Large intestine (tissue), 3 donors: ENCODE data around the gene SMG6. TPM values are rescaled to one million over a fixed set of nuclear protein-coding genes. Genes with fewer than 3 reads are reported as not detected.
"Not testable (repeated sequence)": the region's sequence is repeated elsewhere in the genome, so short reads cannot be mapped to it uniquely, and the experiment has no call there.

ENCODE experiments used
- DNase-seq, 2 donors: peaks; one replicate each; pipeline versions ENCODE4 v3.0.0 to v3.0.0-alpha.2; 2013
- H3K27ac ChIP-seq: one replicate; pipeline ENCODE4 v1.5.1; 2013; ENCODE audit warnings: low read length
- H3K27me3 ChIP-seq: 2 replicates; pipeline ENCODE4 v1.6.1; 2013; ENCODE audit warnings: low read length; ENCODE audit not compliant: control insufficient read depth, insufficient read depth
- H3K36me3 ChIP-seq: 2 replicates; pipeline ENCODE4 v1.6.1; 2013; ENCODE audit warnings: low read length; ENCODE audit not compliant: control insufficient read depth, insufficient read depth
- H3K4me1 ChIP-seq: one replicate; pipeline ENCODE4 v1.6.1; 2013; ENCODE audit warnings: low read length; ENCODE audit not compliant: control insufficient read depth, insufficient read depth
- H3K4me3 ChIP-seq: one replicate; pipeline ENCODE4 v1.5.1; 2013; ENCODE audit warnings: low read length
- H3K9me3 ChIP-seq: one replicate; pipeline ENCODE4 v1.6.1; 2013; ENCODE audit warnings: mild to moderate bottlenecking, low read depth, low read length, moderate library complexity; ENCODE audit not compliant: control insufficient read depth
- WGBS: methylation state at CpG from one replicate; pipeline ENCODE4 v1.1.5; 2013; ENCODE audit warnings: low lambda C conversion rate; ENCODE audit not compliant: insufficient coverage; 5-methylcytosine and 5-hydroxymethylcytosine counted together
- polyA plus RNA-seq: library from polyadenylated mRNA; unstranded; fragments of 120-200 nt; gene quantifications from one replicate; pipeline ENCODE4 v1.2.1, GENCODE V29; 2013

SMG6 gene
- polyA plus RNA-seq, 1 donor: 18.0 TPM

DNA sequence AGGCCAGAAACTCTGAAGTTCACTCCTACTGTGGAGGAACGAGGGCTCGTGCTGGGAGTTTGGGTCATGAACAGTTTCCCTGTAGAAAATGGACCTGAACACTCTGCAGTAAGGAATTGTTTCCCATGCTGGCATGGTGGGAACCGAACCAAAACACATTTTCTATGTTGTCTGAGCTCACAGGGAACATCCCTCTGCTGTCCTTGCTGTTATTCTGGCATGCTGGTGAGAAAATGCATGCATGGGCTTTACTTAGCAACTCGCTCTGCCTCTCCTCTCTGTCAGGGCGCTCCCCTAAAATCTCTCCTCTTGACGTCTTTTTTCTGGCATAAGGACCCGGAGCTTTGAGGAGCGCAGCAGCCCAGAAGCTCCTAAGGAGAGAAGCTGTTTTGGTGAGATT, 283.9 kb downstream of the SMG6 start:
- Histone ChIP-seq H3K36me3 (no peaks in the 10 kb centered on the region), H3K27me3 (peaks cover 88% of the 10 kb centered on the region), H3K4me1 (peaks cover 4% of the 10 kb centered on the region), H3K4me3 (no peak overlapping the region), H3K9me3 (peaks cover 4% of the 10 kb centered on the region), H3K27ac (no peak overlapping the region)
- no peak for DNase-seq
- WGBS: 90% methylated on average over 2 of the region's 8 CpGs

DNA sequence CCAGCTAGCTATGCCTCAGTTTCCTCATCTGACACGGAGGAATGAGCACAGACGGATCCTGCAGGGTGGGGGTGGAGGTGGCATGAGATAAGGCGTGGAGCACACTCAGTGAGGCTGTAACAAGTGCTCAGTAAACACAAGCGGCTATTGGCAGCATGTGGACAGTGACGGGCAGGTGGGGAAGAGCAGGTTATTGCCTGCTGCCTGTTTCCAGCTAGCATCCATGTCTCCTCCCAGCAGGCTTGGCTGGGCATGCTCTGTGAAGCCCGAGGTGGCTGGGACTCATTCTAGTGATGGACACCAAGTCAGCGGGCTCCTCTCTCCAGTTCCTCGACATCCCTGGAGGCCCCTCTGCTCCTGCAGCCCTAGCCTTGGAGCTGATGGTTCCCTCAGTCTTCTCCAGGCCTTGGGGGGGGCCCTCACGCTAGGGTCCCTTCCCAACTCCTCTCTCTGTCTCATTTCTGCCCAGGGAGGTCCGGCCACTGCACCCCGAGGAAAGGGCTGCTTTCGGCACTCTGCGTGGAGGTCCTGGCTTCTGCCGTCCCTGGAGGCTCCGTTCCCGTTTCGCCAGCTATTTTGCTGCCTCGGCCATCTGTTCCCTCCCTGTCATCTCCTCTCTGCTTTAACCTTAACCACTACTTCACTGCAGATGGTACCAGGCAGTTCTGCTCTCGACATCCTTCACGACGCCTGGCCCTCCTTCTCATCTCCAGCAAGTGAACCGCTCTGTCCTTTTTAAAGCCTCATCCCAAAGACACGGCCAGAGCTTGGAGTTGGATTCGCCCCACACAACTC, 284.7 kb downstream of the SMG6 start:
- no peak for DNase-seq
- peaks cover 4% of the 10 kb centered on the region for H3K9me3 ChIP-seq
- no peak overlapping the region for H3K27ac ChIP-seq
- WGBS: 92% methylated on average over 5 of the region's 24 CpGs
- H3K36me3 ChIP-seq: no peaks in the 10 kb centered on the region
- H3K4me1 ChIP-seq: no peaks in the 10 kb centered on the region
- H3K4me3 ChIP-seq: no peak overlapping the region
- H3K27me3 ChIP-seq: peaks cover 81% of the 10 kb centered on the region

GRCh38 chr17:2017274-2017941, 286.2 kb downstream of the SMG6 start:
- no peak overlapping the region for H3K4me3 ChIP-seq
- H3K27ac ChIP-seq: no peak overlapping the region
- no peaks in the 10 kb centered on the region for H3K36me3 ChIP-seq
- WGBS: no CpG with 5 or more reads among the region's 19 CpGs
- peaks cover 4% of the 10 kb centered on the region for H3K9me3 ChIP-seq
- H3K4me1 ChIP-seq: no peaks in the 10 kb centered on the region
- DNase-seq: no peak
- H3K27me3 ChIP-seq: peaks cover 66% of the 10 kb centered on the region

- no peaks in the 10 kb centered on the region for H3K36me3 ChIP-seq
- H3K9me3 ChIP-seq: peaks cover 4% of the 10 kb centered on the region
- peaks cover 60% of the 10 kb centered on the region for H3K27me3 ChIP-seq
- no peak overlapping the region for H3K27ac ChIP-seq
- WGBS: no CpG with 5 or more reads among the region's 20 CpGs
- H3K4me3 ChIP-seq: no peak overlapping the region
- no peak for DNase-seq
- H3K4me1 ChIP-seq: peaks cover under 1% of the 10 kb centered on the region
These were observed 287.1 kb downstream of the SMG6 start for GRCh38 chr17:2016494-2016893.

DNA sequence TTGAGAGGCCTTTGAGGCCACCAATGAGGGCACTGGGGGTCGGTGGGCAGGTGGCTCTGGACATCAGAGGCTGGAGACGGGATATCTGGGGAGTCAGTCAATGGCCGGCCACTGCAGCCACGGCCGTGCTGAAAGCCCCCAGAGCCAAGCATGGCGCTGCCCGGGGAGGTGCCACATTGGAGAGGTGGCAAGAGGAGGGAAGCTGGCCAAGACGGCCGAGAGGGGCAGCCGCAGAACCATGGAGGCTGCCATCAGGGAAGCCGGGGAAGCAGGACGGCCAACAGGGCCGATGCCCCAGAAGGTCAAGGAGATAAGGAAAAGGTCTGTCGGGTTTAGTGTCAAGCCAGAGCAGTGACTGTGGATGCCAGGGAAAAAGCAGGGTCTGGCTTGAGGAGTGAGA, 288.3 kb downstream of the SMG6 start:
- H3K27me3 ChIP-seq: peaks cover 48% of the 10 kb centered on the region
- peaks cover 4% of the 10 kb centered on the region for H3K9me3 ChIP-seq
- no peak for DNase-seq
- H3K36me3 ChIP-seq: no peaks in the 10 kb centered on the region
- no peak overlapping the region for H3K4me3 ChIP-seq
- H3K4me1 ChIP-seq: peaks cover 4% of the 10 kb centered on the region
- H3K27ac ChIP-seq: no peak overlapping the region
- no CpG with 5 or more reads among the region's 14 CpGs for WGBS

- H3K4me1 ChIP-seq: peaks cover 5% of the 10 kb centered on the region
- H3K36me3 ChIP-seq: no peaks in the 10 kb centered on the region
- H3K27ac ChIP-seq: no peak overlapping the region
- peaks cover 4% of the 10 kb centered on the region for H3K9me3 ChIP-seq
- no CpG with 5 or more reads among the region's 1 CpG for WGBS
- peaks cover 36% of the 10 kb centered on the region for H3K27me3 ChIP-seq
- no peak for DNase-seq
- H3K4me3 ChIP-seq: no peak overlapping the region
These were observed 289.6 kb downstream of the SMG6 start for GRCh38 chr17:2013994-2014317.

DNA sequence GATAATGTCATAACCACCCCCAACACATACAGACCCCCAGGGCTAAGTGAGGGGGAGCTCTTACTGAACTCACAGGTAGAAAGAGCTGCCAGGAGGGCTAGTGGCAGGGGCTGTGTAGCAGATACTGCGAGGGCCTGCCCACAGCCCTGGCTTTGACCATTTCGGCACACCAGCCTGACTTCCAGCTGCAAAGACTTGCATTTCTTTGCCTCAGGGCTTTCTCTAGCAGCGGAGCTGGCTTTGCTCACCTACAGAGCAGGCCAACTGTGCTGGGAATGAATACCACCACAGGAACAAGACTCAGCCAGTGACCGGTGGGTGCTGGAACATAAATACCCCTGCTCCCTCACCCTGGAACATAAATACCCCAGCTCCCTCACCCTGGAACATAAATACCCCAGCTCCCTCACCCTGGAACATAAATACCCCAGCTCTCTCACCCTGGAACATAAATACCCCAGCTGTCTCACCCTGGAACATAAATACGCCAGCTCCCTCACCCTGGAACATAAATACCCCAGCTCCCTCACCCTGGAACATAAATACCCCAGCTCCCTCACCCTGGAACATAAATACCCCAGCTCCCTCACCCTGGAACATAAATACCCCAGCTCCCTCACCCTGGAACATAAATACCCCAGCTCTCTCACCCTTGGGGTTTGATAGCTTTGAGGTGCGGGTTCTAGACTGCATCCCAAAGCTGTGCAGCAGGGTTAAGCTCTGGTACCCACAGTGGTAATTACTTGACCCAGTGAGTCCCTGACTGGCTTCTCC, 290.2 kb downstream of the SMG6 start:
- H3K4me3 ChIP-seq, H3K36me3 ChIP-seq, DNase-seq, H3K9me3 ChIP-seq, H3K4me1 ChIP-seq, H3K27ac ChIP-seq: not testable (repeated sequence)
- H3K27me3 ChIP-seq: peaks cover 30% of the 10 kb centered on the region
- no CpG with 5 or more reads among the region's 6 CpGs for WGBS

DNA sequence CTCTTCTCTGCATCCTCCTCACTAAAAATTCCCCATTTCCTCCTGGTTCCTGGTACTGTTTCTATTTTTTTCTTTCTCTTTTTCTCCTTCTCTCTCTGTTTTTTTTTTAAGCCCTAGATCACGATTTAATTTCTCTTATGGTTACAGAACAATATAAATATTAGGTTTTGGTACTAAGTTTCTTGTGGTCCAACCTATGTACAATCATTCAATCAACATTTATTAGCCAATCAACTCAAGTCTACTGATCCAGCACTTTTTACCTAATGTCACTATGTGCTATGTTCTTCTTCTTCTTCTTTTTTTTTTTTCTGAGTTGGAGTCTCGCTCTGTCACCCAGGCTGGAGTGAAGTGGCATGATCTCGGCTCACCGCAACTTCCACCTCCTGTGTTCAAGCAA, 291.1 kb downstream of the SMG6 start:
- Histone ChIP-seq H3K36me3 (no peaks in the 10 kb centered on the region), H3K27ac (no peak overlapping the region), H3K27me3 (peaks cover 22% of the 10 kb centered on the region), H3K4me3 (no peak overlapping the region), H3K4me1 (peaks cover 7% of the 10 kb centered on the region), H3K9me3 (peaks cover 4% of the 10 kb centered on the region)
- DNase-seq: no peak
- 78% methylated on average over 1 of the region's 4 CpGs for WGBS

DNA sequence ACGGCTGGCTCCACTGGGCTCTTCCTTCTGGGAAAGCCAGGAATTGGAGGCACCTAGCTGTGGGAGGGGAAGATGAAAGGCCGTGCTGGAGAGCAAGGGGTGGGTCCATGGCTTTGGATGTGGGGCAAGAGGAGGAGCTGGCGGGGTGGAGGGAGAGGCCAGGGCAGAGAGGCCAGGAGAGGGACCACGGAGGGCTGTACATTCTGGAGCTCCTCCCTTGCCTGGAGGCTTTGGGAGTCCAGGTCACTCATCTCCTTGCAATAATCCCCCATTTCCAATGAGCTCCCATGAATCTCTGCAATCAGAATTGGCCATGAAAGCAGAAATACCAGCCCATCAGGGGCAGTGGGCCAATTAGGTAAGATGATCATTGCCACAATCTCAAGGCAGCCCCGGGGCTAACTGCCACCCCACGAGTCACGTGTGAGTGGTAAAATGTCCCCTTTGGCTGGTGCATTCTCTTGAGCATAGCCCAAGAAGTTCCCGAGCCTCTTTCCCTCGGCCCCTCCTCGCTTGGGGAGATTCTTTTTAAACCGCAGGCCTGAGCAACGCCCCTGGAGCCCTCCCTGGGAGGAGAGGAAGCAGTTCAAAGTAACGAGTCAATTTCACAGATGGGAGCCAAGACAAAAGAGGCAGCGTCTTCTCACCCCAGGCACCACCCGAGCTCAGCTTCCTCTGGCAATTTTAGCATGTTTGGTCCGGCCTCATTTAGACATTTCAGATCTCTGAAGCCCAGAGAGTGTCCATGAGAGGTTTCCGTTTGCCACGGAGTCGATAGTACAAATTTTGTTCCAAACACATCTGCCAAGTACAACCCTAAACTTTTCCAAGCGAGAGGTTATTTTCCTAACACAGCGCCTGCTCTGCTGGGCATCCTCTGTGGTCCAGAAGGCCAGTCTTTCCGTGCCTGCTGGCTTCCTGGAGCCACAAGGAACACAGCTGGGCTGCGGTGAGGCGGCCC, 291.9 kb downstream of the SMG6 start:
- Histone ChIP-seq H3K27ac (no peak overlapping the region), H3K4me3 (no peak overlapping the region), H3K4me1 (peaks cover 7% of the 10 kb centered on the region), H3K9me3 (peaks cover 4% of the 10 kb centered on the region), H3K36me3 (no peaks in the 10 kb centered on the region), H3K27me3 (peaks cover 14% of the 10 kb centered on the region)
- no peak for DNase-seq
- no CpG with 5 or more reads among the region's 24 CpGs for WGBS
